HepG2 (cell line): ENCODE measurements around the gene KHK. TPM values are rescaled to one million over a fixed set of nuclear protein-coding genes. Genes with fewer than 3 reads are reported as not detected.

ENCODE experiments used
- EHMT2 ChIP-seq: fragments of 200-600 bp; sonication (generic); IDR thresholded peaks from 2 replicates; pipeline ENCODE4 v1.7.0; 2017; ENCODE audit warnings: antibody characterized with exemption, low read depth, low read length, borderline replicate concordance
- HES4 ChIP-seq: sonication (generic); formaldehyde crosslinking; IDR thresholded peaks from 2 replicates; pipeline ENCODE4 v1.9.0; 2021; ENCODE audit warnings: mild to moderate bottlenecking, missing genetic modification reagents, borderline replicate concordance
- HIVEP1 ChIP-seq: sonication (generic); formaldehyde crosslinking; IDR thresholded peaks from 2 replicates; pipeline ENCODE4 v1.4.0; 2020; ENCODE audit warnings: mild to moderate bottlenecking, missing genetic modification reagents
- HMG20A ChIP-seq: IDR thresholded peaks from 2 replicates; pipeline ENCODE4 v1.6.1; 2016; ENCODE audit warnings: borderline replicate concordance
- HNRNPUL1 ChIP-seq: fragments of 200-400 bp; formaldehyde crosslinking; IDR thresholded peaks from 2 replicates; pipeline ENCODE4 v1.6.1; 2017; ENCODE audit warnings: low read depth, mild to moderate bottlenecking, low read length, moderate library complexity
- HOXA5 ChIP-seq: sonication (generic); formaldehyde crosslinking; IDR thresholded peaks from 2 replicates; pipeline ENCODE4 v1.4.0; 2020; ENCODE audit warnings: missing genetic modification reagents
- HOXA9 ChIP-seq: sonication (generic); formaldehyde crosslinking; IDR thresholded peaks from 2 replicates; pipeline ENCODE4 v1.8.1; 2022; ENCODE audit warnings: missing genetic modification reagents, mild to moderate bottlenecking, moderate library complexity, borderline replicate concordance
- KMT2A ChIP-seq: sonication (generic); formaldehyde crosslinking; IDR thresholded peaks from 2 replicates; pipeline ENCODE4 v1.4.0; 2020; ENCODE audit warnings: missing genetic modification reagents
- MAF1 ChIP-seq: sonication (generic); formaldehyde crosslinking; IDR thresholded peaks from 2 replicates; pipeline ENCODE4 v1.5.0; 2020; ENCODE audit warnings: missing genetic modification reagents, borderline replicate concordance
- MAFG ChIP-seq: sonication (generic); formaldehyde crosslinking; IDR thresholded peaks from 2 replicates; pipeline ENCODE4 v1.5.1; 2020; ENCODE audit warnings: mild to moderate bottlenecking, missing genetic modification reagents
- MIER2 ChIP-seq: IDR thresholded peaks from 2 replicates; pipeline ENCODE4 v1.6.1; 2016; ENCODE audit warnings: missing biosample characterization, missing genetic modification reagents
- NFIB ChIP-seq: sonication (generic); formaldehyde crosslinking; IDR thresholded peaks from 2 replicates; pipeline ENCODE4 v1.9.0; 2021; ENCODE audit warnings: missing genetic modification reagents, mild to moderate bottlenecking, borderline replicate concordance
- SKIL ChIP-seq: sonication (generic); formaldehyde crosslinking; IDR thresholded peaks from 2 replicates; pipeline ENCODE4 v1.8.0; 2022; ENCODE audit warnings: missing genetic modification reagents, mild to moderate bottlenecking, moderate library complexity, borderline replicate concordance
- SOX6 ChIP-seq, 2 experiments: fragments of 450-650 bp in 1 of 2; sonication (generic) in 1 of 2; formaldehyde crosslinking in 1 of 2; IDR thresholded peaks; 2 replicates each; pipeline versions ENCODE4 v1.4.0 to v1.6.1; 2017 to 2020; ENCODE audit warnings: antibody characterized with exemption in 1 of 2, mild to moderate bottlenecking in 1 of 2, missing genetic modification reagents in 1 of 2
- TBL1XR1 ChIP-seq: fragments of 150-350 bp; IDR thresholded peaks from 2 replicates; pipeline ENCODE4 v1.6.1; 2014; ENCODE audit warnings: borderline replicate concordance, low read length; ENCODE audit not compliant: partially characterized antibody
- TOPORS ChIP-seq: sonication (generic); formaldehyde crosslinking; IDR thresholded peaks from 2 replicates; pipeline ENCODE4 v1.8.0; 2023; ENCODE audit warnings: mild to moderate bottlenecking, missing genetic modification reagents
- XRCC5 ChIP-seq: fragments of 200-400 bp; formaldehyde crosslinking; optimal IDR thresholded peaks from 2 replicates; pipeline ENCODE3; 2017; ENCODE audit warnings: mild to moderate bottlenecking, low read length
- ZNF329 ChIP-seq: sonication (generic); formaldehyde crosslinking; IDR thresholded peaks from 2 replicates; pipeline ENCODE4 v1.9.0; 2021; ENCODE audit warnings: low read depth, mild to moderate bottlenecking, missing genetic modification reagents
- ZNF337 ChIP-seq: sonication (generic); formaldehyde crosslinking; IDR thresholded peaks from 2 replicates; pipeline ENCODE4 v1.5.1; 2020; ENCODE audit warnings: missing genetic modification reagents, low read depth, mild to moderate bottlenecking, borderline replicate concordance
- ZNF430 ChIP-seq: sonication (generic); formaldehyde crosslinking; IDR thresholded peaks from 2 replicates; pipeline ENCODE4 v1.9.0; 2021; ENCODE audit warnings: mild to moderate bottlenecking, missing genetic modification reagents
- ZNF577 ChIP-seq: sonication (generic); formaldehyde crosslinking; IDR thresholded peaks from 2 replicates; pipeline ENCODE4 v1.4.0; 2020; ENCODE audit warnings: mild to moderate bottlenecking, low read depth, missing genetic modification reagents, borderline replicate concordance
- ZNF607 ChIP-seq: sonication (generic); formaldehyde crosslinking; IDR thresholded peaks from 2 replicates; pipeline ENCODE4 v1.5.1; 2020; ENCODE audit warnings: missing genetic modification reagents, mild to moderate bottlenecking, borderline replicate concordance
- ZNF713 ChIP-seq: sonication (generic); formaldehyde crosslinking; IDR thresholded peaks from 2 replicates; pipeline ENCODE4 v1.4.0; 2020; ENCODE audit warnings: mild to moderate bottlenecking, missing genetic modification reagents
- polyA plus RNA-seq, 8 experiments: library from polyadenylated mRNA; depleted of rRNA in 3 of 8; stranded (reverse) in 7 of 8; unstranded in 1 of 8; fragments of >200 nt; fragmentation: Illumina TruSeq in 4 of 8; extraction: Trizol in 4 of 8; gene quantifications; 2 replicates each; pipeline versions ENCODE4 v1.2.1 to v1.2.3, GENCODE V29; 2011 to 2016; ENCODE audit warnings: low read depth in 4 of 8, missing spikeins in 1 of 8, mixed read lengths in 1 of 8; ENCODE audit not compliant: insufficient read depth in 1 of 8
- total RNA-seq, 5 experiments: library from RNA; depleted of rRNA; stranded (reverse); fragments of >200 nt; fragmentation: Illumina TruSeq; extraction: Trizol; gene quantifications; 2 replicates each; pipeline ENCODE4 v1.2.3, GENCODE V29; 2016; ENCODE audit warnings: low read depth in 1 of 5
- TF ChIP-seq, protein P1 (sequence below): sonication (generic); formaldehyde crosslinking; IDR thresholded peaks from 2 replicates; pipeline ENCODE4 v1.5.0; 2020; ENCODE audit warnings: mild to moderate bottlenecking, missing genetic modification reagents
- TF ChIP-seq, protein P2 (sequence below): sonication (generic); formaldehyde crosslinking; IDR thresholded peaks from 2 replicates; pipeline ENCODE4 v1.4.0; 2020; ENCODE audit warnings: missing genetic modification reagents, mild to moderate bottlenecking, borderline replicate concordance

Gene KHK
- total and polyA plus RNA-seq, 2 of the 13 experiments (the other 11 are each of a cell fraction or from before 2014, with no cell fraction given): 40.9 to 99.2 TPM

DNA sequence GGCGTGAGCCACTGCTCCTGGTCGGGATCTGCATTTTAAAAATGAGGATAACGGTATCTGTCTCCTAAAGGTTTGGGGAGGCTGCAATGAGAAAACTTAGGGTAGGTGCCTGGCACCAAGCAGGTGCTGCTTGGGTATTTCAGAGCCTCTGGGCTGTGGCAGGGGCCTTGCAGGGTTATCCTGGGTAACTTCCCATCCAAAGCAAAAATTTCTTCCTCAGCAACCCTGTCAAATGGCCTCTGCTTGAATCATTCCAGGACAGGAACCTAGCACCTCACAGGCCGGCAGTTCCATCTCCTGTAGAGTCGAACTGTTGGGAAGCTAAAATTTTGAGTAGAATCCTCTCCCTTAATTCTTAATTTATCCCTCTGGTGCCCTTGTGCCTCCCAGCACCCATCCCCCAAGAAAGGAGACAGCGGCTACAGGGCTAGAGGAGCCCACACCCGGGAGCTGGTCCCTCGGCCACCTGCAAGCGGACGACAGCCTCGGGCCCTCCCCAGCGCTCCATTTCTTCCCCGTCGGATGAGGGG lies 31.5 kb downstream of the KHK start (continued):
- TF ChIP-seq, protein P1, sequence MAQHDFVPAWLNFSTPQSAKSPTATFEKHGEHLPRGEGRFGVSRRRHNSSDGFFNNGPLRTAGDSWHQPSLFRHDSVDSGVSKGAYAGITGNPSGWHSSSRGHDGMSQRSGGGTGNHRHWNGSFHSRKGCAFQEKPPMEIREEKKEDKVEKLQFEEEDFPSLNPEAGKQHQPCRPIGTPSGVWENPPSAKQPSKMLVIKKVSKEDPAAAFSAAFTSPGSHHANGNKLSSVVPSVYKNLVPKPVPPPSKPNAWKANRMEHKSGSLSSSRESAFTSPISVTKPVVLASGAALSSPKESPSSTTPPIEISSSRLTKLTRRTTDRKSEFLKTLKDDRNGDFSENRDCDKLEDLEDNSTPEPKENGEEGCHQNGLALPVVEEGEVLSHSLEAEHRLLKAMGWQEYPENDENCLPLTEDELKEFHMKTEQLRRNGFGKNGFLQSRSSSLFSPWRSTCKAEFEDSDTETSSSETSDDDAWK (CRISPR knock-in tag): no peak
- TF ChIP-seq HNRNPUL1: no peak
- no peak for TF ChIP-seq HES4
- TF ChIP-seq SKIL (CRISPR knock-in tag): no peak
- no peak for TF ChIP-seq HOXA5 (CRISPR knock-in tag)
- no peak for TF ChIP-seq HMG20A (CRISPR knock-in tag)
- no peak for TF ChIP-seq MAFG (CRISPR knock-in tag)
- TF ChIP-seq TOPORS (CRISPR knock-in tag): no peak
- TF ChIP-seq, protein P2, sequence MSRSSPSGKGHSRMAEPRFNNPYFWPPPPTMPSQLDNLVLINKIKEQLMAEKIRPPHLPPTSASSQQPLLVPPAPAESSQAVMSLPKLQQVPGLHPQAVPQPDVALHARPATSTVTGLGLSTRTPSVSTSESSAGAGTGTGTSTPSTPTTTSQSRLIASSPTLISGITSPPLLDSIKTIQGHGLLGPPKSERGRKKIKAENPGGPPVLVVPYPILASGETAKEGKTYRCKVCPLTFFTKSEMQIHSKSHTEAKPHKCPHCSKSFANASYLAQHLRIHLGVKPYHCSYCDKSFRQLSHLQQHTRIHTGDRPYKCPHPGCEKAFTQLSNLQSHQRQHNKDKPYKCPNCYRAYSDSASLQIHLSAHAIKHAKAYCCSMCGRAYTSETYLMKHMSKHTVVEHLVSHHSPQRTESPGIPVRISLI: no peak
- TF ChIP-seq KMT2A (CRISPR knock-in tag): 0 out of 2 replicates have a peak, but pooled peaks have one; percentile 67
- no peak for TF ChIP-seq HOXA9
- TF ChIP-seq ZNF713 (CRISPR knock-in tag): no peak
- no peak for TF ChIP-seq EHMT2
- TF ChIP-seq HIVEP1 (CRISPR knock-in tag): peak; percentile 43; the same call in 1 of the 2 replicates
- TF ChIP-seq TBL1XR1: no peak
- TF ChIP-seq MIER2: no peak
- no peak for TF ChIP-seq ZNF329
- no peak for TF ChIP-seq SOX6 (IDR thresholded peaks at IDR 0.05)
- peak; percentile 41; the same call in 1 of the 2 replicates for TF ChIP-seq SOX6 (CRISPR knock-in tag; IDR thresholded peaks at IDR 0.05)
- 0 out of 2 replicates have a peak, but pooled peaks have one; percentile 3 for TF ChIP-seq ZNF607 (CRISPR knock-in tag)
- no peak for TF ChIP-seq ZNF337 (CRISPR knock-in tag)
- TF ChIP-seq XRCC5: no peak
- TF ChIP-seq NFIB (CRISPR knock-in tag): no peak
- TF ChIP-seq ZNF577 (CRISPR knock-in tag): no peak
- no peak for TF ChIP-seq ZNF430
- TF ChIP-seq MAF1: no peak
